GM12878 (cell line): ENCODE results near the gene NOB1. TPM values are rescaled to one million over a fixed set of nuclear protein-coding genes. Genes with fewer than 3 reads are reported as not detected.

Experiments used
- ATAC-seq: fragments of 200-7000 bp; cut with Tn5 transposase; 3 replicates; pipeline ENCODE4 v1.9.1; 2020; ENCODE audit warnings: mild to moderate bottlenecking, moderate library complexity
- BruUV-seq: library from RNA; stranded (reverse); fragments of 400-500 nt; replicated peaks from 2 replicates; lab custom pipeline; 2021; lab: Mats Ljungman, UMichigan
- CTCF ChIA-PET: fragments of 300-600 bp; sonication (Branson Sonifier 250); formaldehyde crosslinking; extraction: SDS; loops from one replicate; lab custom pipeline; 2021; ENCODE audit warnings: inconsistent platforms; lab: Yijun Ruan, JAX
- POLR2A ChIA-PET: fragments of 350-600 bp; formaldehyde crosslinking; extraction: SDS; loops from one replicate; lab custom pipeline; 2021; ENCODE audit warnings: inconsistent platforms; lab: Charles Lee
- RAD21 ChIA-PET: fragments of 300-600 bp; sonication (Branson Sonifier 250); formaldehyde crosslinking; loops from one replicate; lab custom pipeline; 2023; ENCODE audit warnings: antibody characterized with exemption; ENCODE audit not compliant: unreplicated experiment; lab: Charles Lee
- SMC1A ChIA-PET: fragments of 300-600 bp; sonication (Branson Sonifier 250); formaldehyde crosslinking; loops from one replicate; lab custom pipeline; 2023; ENCODE audit not compliant: unreplicated experiment, uncharacterized antibody; lab: Charles Lee
- DNase-seq: peaks from one replicate; pipeline ENCODE4 v3.0.0-alpha.2; 2011; ENCODE audit warnings: low read depth, low spot score
- FAIRE-seq: peaks from 3 replicates; lab custom pipeline; 2011; peaks lifted over from hg19 to GRCh38; lab: Jason Lieb, UNC
- H2AFZ ChIP-seq: 2 replicates; pipeline ENCODE4 v1.6.0; 2011; ENCODE audit warnings: low read depth, low read length, control low read depth; ENCODE audit not compliant: control insufficient read depth
- H3K27ac ChIP-seq: 2 replicates; pipeline ENCODE4 v1.5.1; 2011; ENCODE audit warnings: control low read depth; ENCODE audit not compliant: control insufficient read depth, insufficient read depth
- H3K27me3 ChIP-seq, 2 experiments: replicated peaks in 1 of 2; 2 replicates each; pipeline versions ENCODE4 v1.6.0 to v1.6.1; 2011; ENCODE audit warnings: low read length in 1 of 2; ENCODE audit not compliant: control insufficient read depth in 2 of 2, insufficient read depth in 2 of 2
- H3K36me3 ChIP-seq, 2 experiments: 2 replicates each; pipeline ENCODE4 v1.5.1; 2011; ENCODE audit warnings: low read length in 1 of 2; ENCODE audit not compliant: control insufficient read depth in 2 of 2, insufficient read depth in 2 of 2
- H3K4me1 ChIP-seq: 2 replicates; pipeline ENCODE4 v1.6.1; 2011; ENCODE audit warnings: mild to moderate bottlenecking, low read length, moderate library complexity, mixed read lengths; ENCODE audit not compliant: control insufficient read depth, insufficient read depth
- H3K4me2 ChIP-seq: 2 replicates; pipeline ENCODE4 v1.6.0; 2011; ENCODE audit warnings: control low read depth; ENCODE audit not compliant: control insufficient read depth, insufficient read depth
- H3K4me3 ChIP-seq: fragments of 200-600 bp; sonication (generic); 2 replicates; pipeline ENCODE4 v1.5.1; 2016
- H3K79me2 ChIP-seq: 2 replicates; pipeline ENCODE4 v1.6.0; 2011; ENCODE audit warnings: low read length; ENCODE audit not compliant: control insufficient read depth, insufficient read depth
- H3K9ac ChIP-seq: 2 replicates; pipeline ENCODE4 v1.8.0; 2011; ENCODE audit warnings: low read length, control low read depth, mixed read lengths; ENCODE audit not compliant: control insufficient read depth, insufficient read depth
- H3K9me3 ChIP-seq: replicated peaks from 3 replicates; pipeline ENCODE4 v1.5.1; 2011; ENCODE audit warnings: mild to moderate bottlenecking, low read length; ENCODE audit not compliant: control insufficient read depth, insufficient read depth
- H4K20me1 ChIP-seq: 2 replicates; pipeline ENCODE4 v1.6.0; 2011; ENCODE audit not compliant: control insufficient read depth, insufficient read depth
- CEBPB ChIP-seq, 2 experiments: fragments of 150-350 bp in 1 of 2; IDR thresholded peaks; 2 replicates each; pipeline ENCODE4 v1.6.1; 2012 to 2014; ENCODE audit warnings: low read depth in 2 of 2, low read length in 2 of 2, borderline replicate concordance in 1 of 2, inconsistent platforms in 1 of 2
- IKZF1 ChIP-seq: fragments of 450-650 bp; conservative IDR thresholded peaks from 2 replicates; pipeline ENCODE4 v1.6.1; 2017; ENCODE audit warnings: antibody characterized with exemption, mild to moderate bottlenecking
- RUNX3 ChIP-seq: IDR thresholded peaks from 2 replicates; pipeline ENCODE4 v1.6.1; 2012; ENCODE audit warnings: low read length, inconsistent platforms
- TARDBP ChIP-seq: IDR thresholded peaks from 2 replicates; pipeline ENCODE4 v1.6.1; 2016; ENCODE audit warnings: borderline replicate concordance
- YBX1 ChIP-seq: fragments of 450-650 bp; IDR thresholded peaks from 2 replicates; pipeline ENCODE4 v1.6.1; 2016; ENCODE audit warnings: antibody characterized with exemption
- ZSCAN29 ChIP-seq: fragments of 450-650 bp; IDR thresholded peaks from 2 replicates; pipeline ENCODE4 v1.6.1; 2017; ENCODE audit warnings: mild to moderate bottlenecking, moderate library complexity
- WGBS: methylation state at CpG from one replicate; pipeline ENCODE4 v1.1.6; 2016; ENCODE audit warnings: low lambda C conversion rate; ENCODE audit not compliant: insufficient replicate concordance, insufficient coverage; ENCODE audit errors: missing lambda C conversion rate; 5-methylcytosine and 5-hydroxymethylcytosine counted together
- in situ Hi-C: fragments of 300-500 bp; cut with MboI; formaldehyde crosslinking; loops from 9 replicates; pipeline ENCODE4 v1.14.3; 2018; ENCODE audit warnings: mixed read lengths
- intact Hi-C: fragments of 100-400 bp; cut with micrococcal nuclease; formaldehyde crosslinking; loops from one replicate; pipeline ENCODE4 v1.14.2; 2022; ENCODE audit not compliant: unreplicated experiment
- polyA plus RNA-seq, 11 experiments: library from polyadenylated mRNA; depleted of rRNA in 4 of 11; unstranded in 6 of 11; stranded (reverse) in 5 of 11; fragments of >200 nt; fragmentation: Nextera tagmentation in 4 of 11; fragmentation: Illumina TruSeq in 1 of 11; extraction: Ambion mirVana in 4 of 11; extraction: Trizol in 1 of 11; gene quantifications; 1 replicate in 1 of 11; 2 replicates in 10 of 11; pipeline versions ENCODE4 v1.2.1 to v1.2.3, GENCODE V29; 2011 to 2016; ENCODE audit warnings: inconsistent platforms in 2 of 11, missing spikeins in 2 of 11, low read depth in 1 of 11
- total RNA-seq, 4 experiments: library from RNA; depleted of rRNA in 3 of 4; stranded (reverse); fragments of >200 nt in 3 of 4; fragmentation: Illumina TruSeq in 1 of 4; extraction: Trizol in 1 of 4; gene quantifications; 2 replicates each; pipeline versions ENCODE4 v1.2.1 to v1.2.3, GENCODE V29; 2013 to 2021
- TF ChIP-seq, protein P1 (sequence below): fragments of 450-650 bp; IDR thresholded peaks from 2 replicates; pipeline ENCODE4 v1.6.1; 2016; ENCODE audit warnings: mild to moderate bottlenecking, moderate library complexity, borderline replicate concordance
- TF ChIP-seq, protein P2 (sequence below): IDR thresholded peaks from 2 replicates; pipeline ENCODE4 v1.6.1; 2012; ENCODE audit warnings: low read depth, low read length, improper control_type of control experiment
- TF ChIP-seq, protein P3 (sequence below): IDR thresholded peaks from 2 replicates; pipeline ENCODE4 v1.6.1; 2011; ENCODE audit warnings: mild to moderate bottlenecking, low read depth, low read length, moderate library complexity; ENCODE audit not compliant: insufficient replicate concordance
- TF ChIP-seq, protein P4 (sequence below), 3 experiments: IDR thresholded peaks in 2 of 3; conservative IDR thresholded peaks in 1 of 3; 2 replicates each; pipeline ENCODE4 v1.5.1; 2011; ENCODE audit warnings: low read depth in 3 of 3, low read length in 3 of 3, mild to moderate bottlenecking in 3 of 3, control low read depth in 2 of 3, moderate library complexity in 2 of 3, inconsistent platforms in 1 of 3, mixed read lengths in 1 of 3; ENCODE audit not compliant: control insufficient read depth in 2 of 3, insufficient read depth in 1 of 3; ENCODE audit errors: extremely low read depth in 1 of 3

The NOB1 gene
- total and polyA plus RNA-seq, 10 of the 15 experiments (the other 5 are each of a cell fraction or from before 2014, with no cell fraction given), result 31.1 to 117 (median 78.0) TPM

DNA sequence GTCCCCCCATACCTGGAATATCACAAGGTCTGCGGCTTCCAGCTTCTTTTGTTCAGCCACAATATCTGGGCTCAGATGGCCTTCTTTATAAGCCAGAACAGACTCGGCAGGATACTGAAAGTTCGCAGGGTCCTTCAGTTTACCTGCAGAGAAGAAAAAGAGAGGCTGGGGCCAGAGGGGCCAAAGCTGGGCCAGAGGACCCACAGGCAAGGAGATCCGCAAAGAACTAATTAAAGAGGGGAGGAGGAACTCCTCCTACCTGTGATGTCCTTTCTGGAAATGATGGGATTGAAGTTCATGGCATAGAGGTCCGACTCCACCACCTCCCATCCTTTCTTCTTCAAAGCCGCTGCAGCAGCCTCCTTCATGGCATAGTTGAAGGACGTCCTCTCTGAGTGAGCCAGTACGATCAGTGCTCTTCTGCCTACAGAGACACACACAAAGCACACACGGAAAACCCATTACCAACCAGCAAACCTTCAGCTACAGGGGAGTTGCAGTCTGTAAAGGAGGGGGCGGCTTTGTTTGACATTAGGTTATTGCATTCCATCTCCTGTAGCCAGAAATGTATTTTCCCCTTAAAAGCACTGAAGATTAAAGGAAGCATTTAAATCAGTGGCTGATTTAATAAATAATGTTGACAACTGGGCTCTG lies 36.5 kb downstream of the NOB1 start:
- TF ChIP-seq RUNX3, result no peak
- TF ChIP-seq, protein P1, sequence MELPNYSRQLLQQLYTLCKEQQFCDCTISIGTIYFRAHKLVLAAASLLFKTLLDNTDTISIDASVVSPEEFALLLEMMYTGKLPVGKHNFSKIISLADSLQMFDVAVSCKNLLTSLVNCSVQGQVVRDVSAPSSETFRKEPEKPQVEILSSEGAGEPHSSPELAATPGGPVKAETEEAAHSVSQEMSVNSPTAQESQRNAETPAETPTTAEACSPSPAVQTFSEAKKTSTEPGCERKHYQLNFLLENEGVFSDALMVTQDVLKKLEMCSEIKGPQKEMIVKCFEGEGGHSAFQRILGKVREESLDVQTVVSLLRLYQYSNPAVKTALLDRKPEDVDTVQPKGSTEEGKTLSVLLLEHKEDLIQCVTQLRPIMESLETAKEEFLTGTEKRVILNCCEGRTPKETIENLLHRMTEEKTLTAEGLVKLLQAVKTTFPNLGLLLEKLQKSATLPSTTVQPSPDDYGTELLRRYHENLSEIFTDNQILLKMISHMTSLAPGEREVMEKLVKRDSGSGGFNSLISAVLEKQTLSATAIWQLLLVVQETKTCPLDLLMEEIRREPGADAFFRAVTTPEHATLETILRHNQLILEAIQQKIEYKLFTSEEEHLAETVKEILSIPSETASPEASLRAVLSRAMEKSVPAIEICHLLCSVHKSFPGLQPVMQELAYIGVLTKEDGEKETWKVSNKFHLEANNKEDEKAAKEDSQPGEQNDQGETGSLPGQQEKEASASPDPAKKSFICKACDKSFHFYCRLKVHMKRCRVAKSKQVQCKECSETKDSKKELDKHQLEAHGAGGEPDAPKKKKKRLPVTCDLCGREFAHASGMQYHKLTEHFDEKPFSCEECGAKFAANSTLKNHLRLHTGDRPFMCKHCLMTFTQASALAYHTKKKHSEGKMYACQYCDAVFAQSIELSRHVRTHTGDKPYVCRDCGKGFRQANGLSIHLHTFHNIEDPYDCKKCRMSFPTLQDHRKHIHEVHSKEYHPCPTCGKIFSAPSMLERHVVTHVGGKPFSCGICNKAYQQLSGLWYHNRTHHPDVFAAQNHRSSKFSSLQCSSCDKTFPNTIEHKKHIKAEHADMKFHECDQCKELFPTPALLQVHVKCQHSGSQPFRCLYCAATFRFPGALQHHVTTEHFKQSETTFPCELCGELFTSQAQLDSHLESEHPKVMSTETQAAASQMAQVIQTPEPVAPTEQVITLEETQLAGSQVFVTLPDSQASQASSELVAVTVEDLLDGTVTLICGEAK, result no peak
- no peak for TF ChIP-seq ZSCAN29
- no peak for TF ChIP-seq IKZF1
- no peak for TF ChIP-seq CEBPB (IDR thresholded peaks at IDR 0.05; ENCODE audit: borderline replicate concordance in 1 of 2, low read depth in 2 of 2, low read length in 2 of 2)
- TF ChIP-seq YBX1, result no peak
- no peak for TF ChIP-seq TARDBP
- TF ChIP-seq, protein P2, sequence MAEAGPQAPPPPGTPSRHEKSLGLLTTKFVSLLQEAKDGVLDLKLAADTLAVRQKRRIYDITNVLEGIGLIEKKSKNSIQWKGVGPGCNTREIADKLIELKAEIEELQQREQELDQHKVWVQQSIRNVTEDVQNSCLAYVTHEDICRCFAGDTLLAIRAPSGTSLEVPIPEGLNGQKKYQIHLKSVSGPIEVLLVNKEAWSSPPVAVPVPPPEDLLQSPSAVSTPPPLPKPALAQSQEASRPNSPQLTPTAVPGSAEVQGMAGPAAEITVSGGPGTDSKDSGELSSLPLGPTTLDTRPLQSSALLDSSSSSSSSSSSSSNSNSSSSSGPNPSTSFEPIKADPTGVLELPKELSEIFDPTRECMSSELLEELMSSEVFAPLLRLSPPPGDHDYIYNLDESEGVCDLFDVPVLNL, result no peak
- TF ChIP-seq, protein P3, sequence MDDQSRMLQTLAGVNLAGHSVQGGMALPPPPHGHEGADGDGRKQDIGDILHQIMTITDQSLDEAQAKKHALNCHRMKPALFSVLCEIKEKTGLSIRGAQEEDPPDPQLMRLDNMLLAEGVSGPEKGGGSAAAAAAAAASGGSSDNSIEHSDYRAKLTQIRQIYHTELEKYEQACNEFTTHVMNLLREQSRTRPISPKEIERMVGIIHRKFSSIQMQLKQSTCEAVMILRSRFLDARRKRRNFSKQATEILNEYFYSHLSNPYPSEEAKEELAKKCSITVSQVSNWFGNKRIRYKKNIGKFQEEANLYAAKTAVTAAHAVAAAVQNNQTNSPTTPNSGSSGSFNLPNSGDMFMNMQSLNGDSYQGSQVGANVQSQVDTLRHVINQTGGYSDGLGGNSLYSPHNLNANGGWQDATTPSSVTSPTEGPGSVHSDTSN, result no peak
- TF ChIP-seq, protein P4, sequence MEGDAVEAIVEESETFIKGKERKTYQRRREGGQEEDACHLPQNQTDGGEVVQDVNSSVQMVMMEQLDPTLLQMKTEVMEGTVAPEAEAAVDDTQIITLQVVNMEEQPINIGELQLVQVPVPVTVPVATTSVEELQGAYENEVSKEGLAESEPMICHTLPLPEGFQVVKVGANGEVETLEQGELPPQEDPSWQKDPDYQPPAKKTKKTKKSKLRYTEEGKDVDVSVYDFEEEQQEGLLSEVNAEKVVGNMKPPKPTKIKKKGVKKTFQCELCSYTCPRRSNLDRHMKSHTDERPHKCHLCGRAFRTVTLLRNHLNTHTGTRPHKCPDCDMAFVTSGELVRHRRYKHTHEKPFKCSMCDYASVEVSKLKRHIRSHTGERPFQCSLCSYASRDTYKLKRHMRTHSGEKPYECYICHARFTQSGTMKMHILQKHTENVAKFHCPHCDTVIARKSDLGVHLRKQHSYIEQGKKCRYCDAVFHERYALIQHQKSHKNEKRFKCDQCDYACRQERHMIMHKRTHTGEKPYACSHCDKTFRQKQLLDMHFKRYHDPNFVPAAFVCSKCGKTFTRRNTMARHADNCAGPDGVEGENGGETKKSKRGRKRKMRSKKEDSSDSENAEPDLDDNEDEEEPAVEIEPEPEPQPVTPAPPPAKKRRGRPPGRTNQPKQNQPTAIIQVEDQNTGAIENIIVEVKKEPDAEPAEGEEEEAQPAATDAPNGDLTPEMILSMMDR (IDR thresholded peaks at IDR 0.05 in 2 of 3, conservative IDR thresholded peaks at IDR 0.05 in 1 of 3; ENCODE audit: control insufficient read depth in 2 of 3, extremely low read depth in 1 of 3, insufficient read depth in 1 of 3, low read depth in 3 of 3, low read length in 3 of 3), result no peak
- TF ChIP-seq, all 136 proteins: peak for 0
- intact Hi-C loops, result no loop called here
- Histone ChIP-seq H3K4me1 (no peaks in the 10 kb centered on the region; the same call in none of the 2 replicates), H3K9ac (no peak overlapping the region), H3K4me3 (no peak overlapping the region), H3K27me3 (no peaks in the 10 kb centered on the region), H2AFZ (no peak overlapping the region), H3K4me2 (no peak overlapping the region), H3K36me3 (peaks cover 0 to 3% of the 10 kb centered on the region in 2 experiments; a peak in 2 of 4 replicates), H3K9me3 (no peaks in the 10 kb centered on the region; the same call in 2 of the 3 replicates), H4K20me1 (no peaks in the 10 kb centered on the region), H3K27ac (no peak overlapping the region), H3K79me2 (no peaks in the 10 kb centered on the region)
- WGBS, result 83% methylated on average over 9 of the region's 10 CpGs
- SMC1A ChIA-PET, result interaction anchor here (0.6 to 1.5 kb wide), 3 partner anchors 8 to 412 kb away, joined by 3 to 8 read pairs (median 3); partner anchors contain the start of genes NOB1 and NQO1
- BruUV-seq, result no TSS peak
- DNase-seq, result no peak
- POLR2A ChIA-PET, result no interaction called here
- RAD21 ChIA-PET, result interaction anchor here (1.6 kb wide), 1 partner anchor 212 kb away, joined by 3 read pairs; no protein-coding TSS in a partner anchor
- no peak for ATAC-seq
- CTCF ChIA-PET, result interaction anchor here (0.8 kb wide), 1 partner anchor 36 kb away, joined by 3 read pairs; the partner anchor contains the start of gene NOB1
- in situ Hi-C loops, result no loop called here
- no peak for FAIRE-seq
